ENCODE results near the gene PDE3B. TPM values are rescaled to one million over a fixed set of nuclear protein-coding genes. Genes with fewer than 3 reads are reported as not detected.

The PDE3B gene
- 1.4 and 2.8 TPM in 2 replicates for total RNA-seq

GRCh38 chr11:14643697-14644225 is at the start of gene PDE3B:
Gene PDE3B, plus strand, starts transcription at chr11:14643804. Its CDS starts 272 bp downstream, at chr11:14644076.

GRCh38 chr11:14892036-14892556 is 248.5 kb downstream of the PDE3B start, which contains the start of gene CYP2R1:
Gene CYP2R1, minus strand, starts transcription at chr11:14892231. Its CDS starts 26 bp downstream, at chr11:14892205.

Other genes starting within 250 kb of the PDE3B start
- gene COPB1, start 144.0 kb upstream of the PDE3B start, total RNA-seq: 231 and 299 TPM in 2 replicates
- 123 and 129 TPM in 2 replicates for gene PSMA1, start 123.4 kb upstream of the PDE3B start, total RNA-seq
- 5.9 and 8.4 TPM in 2 replicates for gene CYP2R1, start 248.4 kb downstream of the PDE3B start, total RNA-seq